Lower lobe of right lung (tissue), 2 donors: ENCODE measurements around the gene GAS2L1. TPM values are rescaled to one million over a fixed set of nuclear protein-coding genes. Genes with fewer than 3 reads are reported as not detected.

Source experiments
- ATAC-seq, 2 donors: fragments of 200-7000 bp; cut with Tn5 transposase; one replicate each; pipeline ENCODE4 v1.9.1; 2020 to 2022; ENCODE audit warnings: mild to moderate bottlenecking in 2 of 2, moderate library complexity in 2 of 2
- DNase-seq: peaks from one replicate; pipeline ENCODE4 v3.0.0-alpha.2; 2020
- H3K27ac ChIP-seq: fragments of 200-600 bp; one replicate; pipeline ENCODE4 v1.8.0; 2022
- H3K27me3 ChIP-seq: fragments of 200-600 bp; one replicate; pipeline ENCODE4 v1.8.0; 2022; ENCODE audit warnings: low read depth
- H3K36me3 ChIP-seq: fragments of 200-600 bp; one replicate; pipeline ENCODE4 v1.8.0; 2022; ENCODE audit warnings: mild to moderate bottlenecking
- H3K4me1 ChIP-seq: fragments of 200-600 bp; one replicate; pipeline ENCODE4 v1.8.0; 2022
- H3K4me3 ChIP-seq: fragments of 200-600 bp; one replicate; pipeline ENCODE4 v1.8.0; 2022; ENCODE audit warnings: mild to moderate bottlenecking
- H3K9me3 ChIP-seq: fragments of 200-600 bp; one replicate; pipeline ENCODE4 v1.8.0; 2022
- CTCF ChIP-seq: fragments of 200-600 bp; IDR thresholded peaks from one replicate; pipeline ENCODE4 v1.8.0; 2022; ENCODE audit warnings: antibody characterized with exemption, mild to moderate bottlenecking
- intact Hi-C: fragments of 100-400 bp; cut with DNase I; formaldehyde crosslinking; loops from one replicate; pipeline ENCODE4 v1.11.0; 2022
- total RNA-seq: library from RNA; stranded (reverse); fragmentation: NEBNext Ultra II Directional; extraction: Animal tissue kit (Norgen Biotek cat#: 25700); gene quantifications from one replicate; pipeline ENCODE4 v1.2.1, GENCODE V29; 2021
- donor health status: DM: no; HTN: yes; CAD: no; lungs with severe emphysema.

The GAS2L1 gene
- total RNA-seq, 1 donor from 2014 or later = 29.9 TPM

GRCh38 chr22:29291215-29291614 is 15.2 kb upstream of the GAS2L1 start:
- no peaks in the 10 kb centered on the region for H3K27me3 ChIP-seq
- no peak overlapping the region for H3K27ac ChIP-seq
- H3K36me3 ChIP-seq = peaks cover 100% of the 10 kb centered on the region
- intact Hi-C loops = no loop called here
- DNase-seq (no peak), ATAC-seq (no peak)
- H3K9me3 ChIP-seq = no peaks in the 10 kb centered on the region
- no peak for TF ChIP-seq CTCF
- H3K4me1 ChIP-seq = no peaks in the 10 kb centered on the region
- H3K4me3 ChIP-seq = no peak overlapping the region

- Histone ChIP-seq H3K27me3 (no peaks in the 10 kb centered on the region), H3K36me3 (peaks cover 100% of the 10 kb centered on the region), H3K4me1 (no peaks in the 10 kb centered on the region), H3K4me3 (no peak overlapping the region), H3K9me3 (no peaks in the 10 kb centered on the region), H3K27ac (no peak overlapping the region)
- intact Hi-C loops = no loop called here
- TF ChIP-seq CTCF = no peak
- DNase-seq (no peak), ATAC-seq (no peak)
Observed at GRCh38 chr22:29292379-29292778, 14.1 kb upstream of the GAS2L1 start.

- no peak overlapping the region for H3K4me3 ChIP-seq
- no peaks in the 10 kb centered on the region for H3K9me3 ChIP-seq
- ATAC-seq (no peak), DNase-seq (no peak)
- peaks cover 76% of the 10 kb centered on the region for H3K36me3 ChIP-seq
- peaks cover 9% of the 10 kb centered on the region for H3K4me1 ChIP-seq
- intact Hi-C loops = no loop called here
- no peaks in the 10 kb centered on the region for H3K27me3 ChIP-seq
- no peak for TF ChIP-seq CTCF
- no peak overlapping the region for H3K27ac ChIP-seq
Observed at GRCh38 chr22:29298641-29299040, 7.8 kb upstream of the GAS2L1 start.

GRCh38 chr22:29299136-29299900 is 7.1 kb upstream of the GAS2L1 start:
- peaks cover 9% of the 10 kb centered on the region for H3K4me1 ChIP-seq
- H3K27me3 ChIP-seq = no peaks in the 10 kb centered on the region
- H3K27ac ChIP-seq = no peak overlapping the region
- intact Hi-C loops = no loop called here
- TF ChIP-seq CTCF = no peak
- no peaks in the 10 kb centered on the region for H3K9me3 ChIP-seq
- DNase-seq (no peak), ATAC-seq (no peak)
- H3K36me3 ChIP-seq = peaks cover 69% of the 10 kb centered on the region
- H3K4me3 ChIP-seq = no peak overlapping the region

GRCh38 chr22:29300467-29300806 is 6.0 kb upstream of the GAS2L1 start:
- Histone ChIP-seq H3K4me3 (no peak overlapping the region), H3K27ac (no peak overlapping the region), H3K9me3 (no peaks in the 10 kb centered on the region), H3K4me1 (peaks cover 9% of the 10 kb centered on the region), H3K36me3 (peaks cover 58% of the 10 kb centered on the region), H3K27me3 (no peaks in the 10 kb centered on the region)
- ATAC-seq (no peak), DNase-seq (no peak)
- no peak for TF ChIP-seq CTCF
- intact Hi-C loops = no loop called here
